ENCODE data around the gene PBX3. TPM values are rescaled to one million over a fixed set of nuclear protein-coding genes. Genes with fewer than 3 reads are reported as not detected.

PBX3 gene
- total RNA-seq, 3 donors from 2014 or later: 13.0 to 24.4 (median 16.7) TPM

- no peak for ATAC-seq
- Mint-ChIP-seq H3K4me1 (ENCODE audit: low read depth) (no peaks in the 10 kb centered on the region), H3K27me3 (ENCODE audit: low read depth) (no peaks in the 10 kb centered on the region), H3K9me3 (no peaks in the 10 kb centered on the region), H3K4me3 (no peak overlapping the region), H3K36me3 (ENCODE audit: insufficient read depth) (peaks cover 5% of the 10 kb centered on the region)
- DNase-seq: no peak
Observed at GRCh38 chr9:125914411-125914810, 167.2 kb downstream of the PBX3 start.

GRCh38 chr9:125915606-125916005 is 168.4 kb downstream of the PBX3 start:
- no peak overlapping the region for H3K4me3 Mint-ChIP-seq
- no peaks in the 10 kb centered on the region for H3K27me3 Mint-ChIP-seq (ENCODE audit: low read depth)
- no peaks in the 10 kb centered on the region for H3K9me3 Mint-ChIP-seq
- H3K4me1 Mint-ChIP-seq (ENCODE audit: low read depth): no peaks in the 10 kb centered on the region
- ATAC-seq: no peak
- H3K36me3 Mint-ChIP-seq (ENCODE audit: insufficient read depth): peaks cover 5% of the 10 kb centered on the region
- no peak for DNase-seq

- Mint-ChIP-seq H3K4me1 (ENCODE audit: low read depth) (no peaks in the 10 kb centered on the region), H3K4me3 (no peak overlapping the region), H3K36me3 (ENCODE audit: insufficient read depth) (peaks cover 5% of the 10 kb centered on the region), H3K27me3 (ENCODE audit: low read depth) (no peaks in the 10 kb centered on the region), H3K9me3 (no peaks in the 10 kb centered on the region)
- no peak for DNase-seq
- ATAC-seq: no peak
Observed at GRCh38 chr9:125919565-125919964, 172.4 kb downstream of the PBX3 start.

GRCh38 chr9:125920402-125920801 is 173.2 kb downstream of the PBX3 start:
- H3K4me3 Mint-ChIP-seq: no peak overlapping the region
- ATAC-seq (no peak), DNase-seq (no peak)
- no peaks in the 10 kb centered on the region for H3K9me3 Mint-ChIP-seq
- H3K36me3 Mint-ChIP-seq (ENCODE audit: insufficient read depth): peaks cover 5% of the 10 kb centered on the region
- H3K27me3 Mint-ChIP-seq (ENCODE audit: low read depth): no peaks in the 10 kb centered on the region
- H3K4me1 Mint-ChIP-seq (ENCODE audit: low read depth): no peaks in the 10 kb centered on the region

GRCh38 chr9:125922854-125923253 is 175.7 kb downstream of the PBX3 start:
- no peaks in the 10 kb centered on the region for H3K27me3 Mint-ChIP-seq (ENCODE audit: low read depth)

GRCh38 chr9:125924351-125924750 is 177.2 kb downstream of the PBX3 start:
- Mint-ChIP-seq H3K4me1 (ENCODE audit: low read depth) (no peaks in the 10 kb centered on the region), H3K36me3 (ENCODE audit: insufficient read depth) (no peaks in the 10 kb centered on the region), H3K9me3 (no peaks in the 10 kb centered on the region), H3K4me3 (no peak overlapping the region), H3K27me3 (ENCODE audit: low read depth) (no peaks in the 10 kb centered on the region)
- ATAC-seq: no peak
- DNase-seq: no peak

More at GRCh38 chr9:125922854-125923253, 175.7 kb downstream of the PBX3 start:
- Mint-ChIP-seq H3K4me1 (ENCODE audit: low read depth) (no peaks in the 10 kb centered on the region), H3K9me3 (no peaks in the 10 kb centered on the region), H3K4me3 (no peak overlapping the region), H3K36me3 (ENCODE audit: insufficient read depth) (peaks cover 1% of the 10 kb centered on the region)
- DNase-seq (no peak), ATAC-seq (no peak)

- ATAC-seq (no peak), DNase-seq (no peak)
- H3K4me1 Mint-ChIP-seq (ENCODE audit: low read depth): no peaks in the 10 kb centered on the region
- no peaks in the 10 kb centered on the region for H3K9me3 Mint-ChIP-seq
- no peaks in the 10 kb centered on the region for H3K27me3 Mint-ChIP-seq (ENCODE audit: low read depth)
- peaks cover under 1% of the 10 kb centered on the region for H3K36me3 Mint-ChIP-seq (ENCODE audit: insufficient read depth)
- H3K4me3 Mint-ChIP-seq: no peak overlapping the region
Observed at GRCh38 chr9:125926936-125927335, 179.8 kb downstream of the PBX3 start.

GRCh38 chr9:125929846-125930245 is 182.7 kb downstream of the PBX3 start:
- Mint-ChIP-seq H3K9me3 (no peaks in the 10 kb centered on the region), H3K36me3 (ENCODE audit: insufficient read depth) (peaks cover 8% of the 10 kb centered on the region), H3K4me3 (no peak overlapping the region), H3K27me3 (ENCODE audit: low read depth) (no peaks in the 10 kb centered on the region), H3K4me1 (ENCODE audit: low read depth) (no peaks in the 10 kb centered on the region)
- no peak for DNase-seq
- no peak for ATAC-seq

- H3K36me3 Mint-ChIP-seq (ENCODE audit: insufficient read depth): peaks cover 8% of the 10 kb centered on the region
- no peaks in the 10 kb centered on the region for H3K4me1 Mint-ChIP-seq (ENCODE audit: low read depth)
- no peak overlapping the region for H3K4me3 Mint-ChIP-seq
- DNase-seq: no peak
- H3K27me3 Mint-ChIP-seq (ENCODE audit: low read depth): no peaks in the 10 kb centered on the region
- ATAC-seq: no peak
- no peaks in the 10 kb centered on the region for H3K9me3 Mint-ChIP-seq
Observed at GRCh38 chr9:125931211-125931610, 184.0 kb downstream of the PBX3 start.

- Mint-ChIP-seq H3K27me3 (ENCODE audit: low read depth) (no peaks in the 10 kb centered on the region), H3K36me3 (ENCODE audit: insufficient read depth) (peaks cover 8% of the 10 kb centered on the region), H3K4me1 (ENCODE audit: low read depth) (no peaks in the 10 kb centered on the region), H3K4me3 (no peak overlapping the region), H3K9me3 (no peaks in the 10 kb centered on the region)
- no peak for ATAC-seq
- DNase-seq: no peak
Observed at GRCh38 chr9:125932012-125932411, 184.8 kb downstream of the PBX3 start.

- H3K4me3 Mint-ChIP-seq: no peak overlapping the region
- no peaks in the 10 kb centered on the region for H3K9me3 Mint-ChIP-seq
- DNase-seq (no peak), ATAC-seq (no peak)
- H3K27me3 Mint-ChIP-seq (ENCODE audit: low read depth): no peaks in the 10 kb centered on the region
- peaks cover 8% of the 10 kb centered on the region for H3K36me3 Mint-ChIP-seq (ENCODE audit: insufficient read depth)
- no peaks in the 10 kb centered on the region for H3K4me1 Mint-ChIP-seq (ENCODE audit: low read depth)
Observed at GRCh38 chr9:125932746-125933455, 185.7 kb downstream of the PBX3 start.

- DNase-seq (no peak), ATAC-seq (no peak)
- peaks cover 16% of the 10 kb centered on the region for H3K9me3 Mint-ChIP-seq
- H3K4me1 Mint-ChIP-seq (ENCODE audit: low read depth): no peaks in the 10 kb centered on the region
- H3K4me3 Mint-ChIP-seq: no peak overlapping the region
- H3K36me3 Mint-ChIP-seq (ENCODE audit: insufficient read depth): peaks cover 29% of the 10 kb centered on the region
- H3K27me3 Mint-ChIP-seq (ENCODE audit: low read depth): no peaks in the 10 kb centered on the region
Observed at GRCh38 chr9:125942125-125942524, 195.0 kb downstream of the PBX3 start.

GRCh38 chr9:125943831-125944230 is 196.7 kb downstream of the PBX3 start:
- H3K36me3 Mint-ChIP-seq (ENCODE audit: insufficient read depth): peaks cover 25% of the 10 kb centered on the region
- ATAC-seq (no peak), DNase-seq (no peak)
- no peak overlapping the region for H3K4me3 Mint-ChIP-seq
- H3K27me3 Mint-ChIP-seq (ENCODE audit: low read depth): no peaks in the 10 kb centered on the region
- no peaks in the 10 kb centered on the region for H3K4me1 Mint-ChIP-seq (ENCODE audit: low read depth)
- peaks cover 16% of the 10 kb centered on the region for H3K9me3 Mint-ChIP-seq

GRCh38 chr9:125946397-125946796 is 199.2 kb downstream of the PBX3 start:
- ATAC-seq: no peak

GRCh38 chr9:125948887-125949596 is 201.9 kb downstream of the PBX3 start:
- no peak for ATAC-seq
- no peaks in the 10 kb centered on the region for H3K4me1 Mint-ChIP-seq (ENCODE audit: low read depth)
- no peak for DNase-seq

More at GRCh38 chr9:125946397-125946796, 199.2 kb downstream of the PBX3 start:
- H3K36me3 Mint-ChIP-seq (ENCODE audit: insufficient read depth): peaks cover 17% of the 10 kb centered on the region
- H3K27me3 Mint-ChIP-seq (ENCODE audit: low read depth): no peaks in the 10 kb centered on the region
- no peak overlapping the region for H3K4me3 Mint-ChIP-seq
- H3K9me3 Mint-ChIP-seq: peaks cover 16% of the 10 kb centered on the region
- no peaks in the 10 kb centered on the region for H3K4me1 Mint-ChIP-seq (ENCODE audit: low read depth)
- no peak for DNase-seq

More at GRCh38 chr9:125948887-125949596, 201.9 kb downstream of the PBX3 start:
- Mint-ChIP-seq H3K27me3 (ENCODE audit: low read depth) (no peaks in the 10 kb centered on the region), H3K36me3 (ENCODE audit: insufficient read depth) (peaks cover 12% of the 10 kb centered on the region), H3K4me3 (no peak overlapping the region), H3K9me3 (peaks cover 16% of the 10 kb centered on the region)
